CD4-positive, alpha-beta T cell (primary cell): ENCODE data around the gene ZDHHC20. TPM values are rescaled to one million over a fixed set of nuclear protein-coding genes. Genes with fewer than 3 reads are reported as not detected.

Experiments used
- ATAC-seq: fragments of 200-7000 bp; cut with Tn5 transposase; one replicate; pipeline ENCODE4 v1.10.0; 2022; ENCODE audit warnings: mild to moderate bottlenecking; ENCODE audit not compliant: poor library complexity
- CTCF ChIA-PET: fragments of 350-600 bp; sonication (Branson Sonifier 250); formaldehyde crosslinking; loops from one replicate; lab custom pipeline; 2021; ENCODE audit warnings: antibody characterized with exemption, inconsistent platforms; lab: Charles Lee
- POLR2A ChIA-PET: fragments of 350-600 bp; sonication (Branson Sonifier 250); formaldehyde crosslinking; loops from one replicate; lab custom pipeline; 2021; ENCODE audit warnings: antibody characterized with exemption, inconsistent platforms; lab: Charles Lee
- DNase-seq, 14 experiments: peaks; one replicate each; pipeline ENCODE4 v3.0.0-alpha.2; 2013 to 2020; ENCODE audit warnings: mixed read lengths in 2 of 14
- H3K27ac ChIP-seq, 2 donors: one replicate each; pipeline versions ENCODE4 v1.5.1 to v1.7.0; 2013; ENCODE audit warnings: low read length in 2 of 2, low read depth in 1 of 2, mild to moderate bottlenecking in 1 of 2
- H3K27me3 ChIP-seq, 2 experiments: 1 replicate in 1 of 2; 2 replicates in 1 of 2; pipeline versions ENCODE4 v1.6.1 to v1.7.0; 2013; ENCODE audit warnings: low read length in 2 of 2, control low read depth in 1 of 2, mild to moderate bottlenecking in 1 of 2, moderate library complexity in 1 of 2; ENCODE audit not compliant: insufficient read depth in 2 of 2, control insufficient read depth in 1 of 2
- H3K36me3 ChIP-seq: one replicate; pipeline ENCODE4 v1.6.1; 2013; ENCODE audit warnings: low read length, control low read depth; ENCODE audit not compliant: insufficient read depth
- H3K4me1 ChIP-seq: one replicate; pipeline ENCODE4 v1.6.1; 2013; ENCODE audit warnings: low read length, control low read depth; ENCODE audit not compliant: insufficient read depth
- H3K4me3 ChIP-seq: one replicate; pipeline ENCODE4 v1.5.1; 2013; ENCODE audit warnings: mild to moderate bottlenecking, low read length, moderate library complexity
- H3K9me3 ChIP-seq, 2 experiments: 1 replicate in 1 of 2; 2 replicates in 1 of 2; pipeline versions ENCODE4 v1.6.1 to v1.7.0; 2013; ENCODE audit warnings: low read length in 2 of 2, mild to moderate bottlenecking in 2 of 2, control low read depth in 1 of 2, moderate library complexity in 1 of 2; ENCODE audit not compliant: control insufficient read depth in 1 of 2, insufficient read depth in 1 of 2
- H3K27ac Mint-ChIP-seq: one replicate; pipeline ENCODE4 v1.8.0; 2020; ENCODE audit warnings: mixed read lengths
- H3K27me3 Mint-ChIP-seq: one replicate; pipeline ENCODE4 v1.8.0; 2021; ENCODE audit warnings: mixed read lengths
- H3K36me3 Mint-ChIP-seq: one replicate; pipeline ENCODE4 v1.8.0; 2021; ENCODE audit warnings: low read depth, mixed read lengths
- H3K4me1 Mint-ChIP-seq: one replicate; pipeline ENCODE4 v1.8.0; 2021; ENCODE audit warnings: low read depth, mixed read lengths
- H3K4me3 Mint-ChIP-seq: one replicate; pipeline ENCODE4 v1.8.0; 2020; ENCODE audit warnings: mild to moderate bottlenecking, mixed read lengths
- H3K9me3 Mint-ChIP-seq: one replicate; pipeline ENCODE4 v1.8.0; 2020; ENCODE audit warnings: mixed read lengths
- intact Hi-C, 2 experiments: fragments of 100-400 bp; cut with DNase I in 1 of 2; cut with micrococcal nuclease in 1 of 2; formaldehyde crosslinking; loops; one replicate each; pipeline versions ENCODE4 v1.15.1 to v1.9.0; 2023 to 2025; cut with DNase I, micrococcal nuclease
- total RNA-seq, 174 experiments: library from RNA in 2 of 174; stranded (reverse) in 2 of 174; gene quantifications; one replicate each; pipeline ENCODE4 v1.2.3 and lab custom pipeline; 2021 to 2026
- TF ChIP-seq, protein P1 (sequence below): fragments of 200-600 bp; IDR thresholded peaks from one replicate; pipeline ENCODE4 v1.8.0; 2022; ENCODE audit warnings: antibody characterized with exemption, mild to moderate bottlenecking

Gene ZDHHC20
- total RNA-seq, 2 experiments from 2014 or later, result 62.8 to 65.1 TPM

DNA sequence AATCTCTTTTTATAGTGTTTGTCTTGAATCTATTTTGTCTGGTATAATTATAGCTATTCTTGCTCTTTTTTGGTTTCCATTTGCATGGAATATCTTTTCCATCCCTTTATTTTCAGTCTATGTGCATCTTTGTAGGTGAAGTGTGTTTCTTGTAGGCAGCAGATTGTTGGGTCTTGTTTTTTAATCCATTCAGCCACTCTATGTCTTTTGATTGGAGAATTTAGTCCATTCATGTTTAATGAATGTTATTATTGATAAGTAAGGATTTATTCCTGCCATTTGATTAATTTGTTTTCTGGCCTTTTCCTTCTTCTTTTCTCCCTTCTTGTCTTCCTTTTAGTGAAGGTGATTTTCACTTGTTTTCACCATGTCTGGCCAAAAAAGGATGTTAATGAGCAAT lies 11.7 kb upstream of the ZDHHC20 start:
- POLR2A ChIA-PET, result no interaction called here
- CTCF ChIA-PET, result no interaction called here

DNA sequence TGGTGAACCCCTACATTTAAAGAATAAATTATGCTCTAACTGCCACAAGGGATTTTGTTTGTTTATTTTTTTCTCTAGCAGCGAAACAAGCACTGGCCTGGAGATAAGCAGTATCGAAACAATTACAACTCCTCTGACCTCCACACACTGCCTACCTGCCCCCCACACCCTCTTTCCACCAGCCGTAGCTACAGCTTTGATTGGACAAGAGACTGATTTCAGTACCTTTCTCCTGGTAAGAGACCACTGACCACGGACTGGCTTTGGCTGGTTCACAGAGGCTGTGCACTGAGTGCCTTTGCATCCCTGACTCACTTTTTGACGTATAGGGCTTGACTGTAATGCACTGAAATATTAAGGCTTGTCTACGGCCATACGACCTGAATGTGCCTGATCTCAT lies 7.4 kb upstream of the ZDHHC20 start:
- Histone ChIP-seq H3K36me3 (no peaks in the 10 kb centered on the region), H3K27me3 (no peaks in the 10 kb centered on the region), H3K4me3 (no peak overlapping the region), H3K9me3 (no peaks in the 10 kb centered on the region), H3K27ac (no peak overlapping the region), H3K4me1 (no peaks in the 10 kb centered on the region)
- ChIA-PET CTCF (no interaction called here), POLR2A (no interaction called here)
- Mint-ChIP-seq H3K4me1 (no peaks in the 10 kb centered on the region), H3K36me3 (no peaks in the 10 kb centered on the region), H3K27ac (no peak overlapping the region), H3K4me3 (no peak overlapping the region), H3K27me3 (no peaks in the 10 kb centered on the region), H3K9me3 (no peaks in the 10 kb centered on the region)
- TF ChIP-seq, protein P1, sequence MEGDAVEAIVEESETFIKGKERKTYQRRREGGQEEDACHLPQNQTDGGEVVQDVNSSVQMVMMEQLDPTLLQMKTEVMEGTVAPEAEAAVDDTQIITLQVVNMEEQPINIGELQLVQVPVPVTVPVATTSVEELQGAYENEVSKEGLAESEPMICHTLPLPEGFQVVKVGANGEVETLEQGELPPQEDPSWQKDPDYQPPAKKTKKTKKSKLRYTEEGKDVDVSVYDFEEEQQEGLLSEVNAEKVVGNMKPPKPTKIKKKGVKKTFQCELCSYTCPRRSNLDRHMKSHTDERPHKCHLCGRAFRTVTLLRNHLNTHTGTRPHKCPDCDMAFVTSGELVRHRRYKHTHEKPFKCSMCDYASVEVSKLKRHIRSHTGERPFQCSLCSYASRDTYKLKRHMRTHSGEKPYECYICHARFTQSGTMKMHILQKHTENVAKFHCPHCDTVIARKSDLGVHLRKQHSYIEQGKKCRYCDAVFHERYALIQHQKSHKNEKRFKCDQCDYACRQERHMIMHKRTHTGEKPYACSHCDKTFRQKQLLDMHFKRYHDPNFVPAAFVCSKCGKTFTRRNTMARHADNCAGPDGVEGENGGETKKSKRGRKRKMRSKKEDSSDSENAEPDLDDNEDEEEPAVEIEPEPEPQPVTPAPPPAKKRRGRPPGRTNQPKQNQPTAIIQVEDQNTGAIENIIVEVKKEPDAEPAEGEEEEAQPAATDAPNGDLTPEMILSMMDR, result no peak
- intact Hi-C loops, result no loop called here
- DNase-seq, result no peak
- ATAC-seq, result no peak

More for the DNA sequence above, 11.7 kb upstream of the ZDHHC20 start:
- no peaks in the 10 kb centered on the region for H3K4me1 ChIP-seq
- Mint-ChIP-seq H3K27ac (no peak overlapping the region), H3K4me1 (no peaks in the 10 kb centered on the region), H3K4me3 (no peak overlapping the region), H3K27me3 (no peaks in the 10 kb centered on the region), H3K9me3 (no peaks in the 10 kb centered on the region), H3K36me3 (no peaks in the 10 kb centered on the region)
- H3K9me3 ChIP-seq, result no peaks in the 10 kb centered on the region
- H3K4me3 ChIP-seq, result no peak overlapping the region
- intact Hi-C loops, result no loop called here
- TF ChIP-seq, protein P1, result no peak
- DNase-seq (no peak), ATAC-seq (no peak)
- no peaks in the 10 kb centered on the region for H3K36me3 ChIP-seq
- H3K27me3 ChIP-seq, result no peaks in the 10 kb centered on the region
- H3K27ac ChIP-seq, result no peak overlapping the region

- Histone ChIP-seq H3K36me3 (no peaks in the 10 kb centered on the region), H3K27ac (no peak overlapping the region), H3K9me3 (no peaks in the 10 kb centered on the region), H3K4me1 (no peaks in the 10 kb centered on the region), H3K4me3 (no peak overlapping the region), H3K27me3 (no peaks in the 10 kb centered on the region)
- Mint-ChIP-seq H3K4me1 (no peaks in the 10 kb centered on the region), H3K27ac (no peak overlapping the region), H3K9me3 (no peaks in the 10 kb centered on the region), H3K36me3 (no peaks in the 10 kb centered on the region), H3K27me3 (no peaks in the 10 kb centered on the region), H3K4me3 (no peak overlapping the region)
- TF ChIP-seq, protein P1, result no peak
- DNase-seq, result no peak
- intact Hi-C loops, result no loop called here
- ATAC-seq, result no peak
- POLR2A ChIA-PET, result no interaction called here
- CTCF ChIA-PET, result no interaction called here
Observed at GRCh38 chr13:21465710-21466160, 6.6 kb upstream of the ZDHHC20 start.
